HG03175 (cell line): Measurements from ENCODE around the gene SPATA20.

Experiments
- ATAC-seq: cut with Tn5 transposase; IDR thresholded peaks from one replicate; pipeline ENCODE4 v1.9.1; 2021; ENCODE audit warnings: mild to moderate bottlenecking, moderate library complexity; ENCODE audit not compliant: unreplicated experiment

SPATA20 gene

GRCh38 chr17:50573866-50574611, 27.1 kb downstream of the SPATA20 start:
- ATAC-seq: no peak

DNA sequence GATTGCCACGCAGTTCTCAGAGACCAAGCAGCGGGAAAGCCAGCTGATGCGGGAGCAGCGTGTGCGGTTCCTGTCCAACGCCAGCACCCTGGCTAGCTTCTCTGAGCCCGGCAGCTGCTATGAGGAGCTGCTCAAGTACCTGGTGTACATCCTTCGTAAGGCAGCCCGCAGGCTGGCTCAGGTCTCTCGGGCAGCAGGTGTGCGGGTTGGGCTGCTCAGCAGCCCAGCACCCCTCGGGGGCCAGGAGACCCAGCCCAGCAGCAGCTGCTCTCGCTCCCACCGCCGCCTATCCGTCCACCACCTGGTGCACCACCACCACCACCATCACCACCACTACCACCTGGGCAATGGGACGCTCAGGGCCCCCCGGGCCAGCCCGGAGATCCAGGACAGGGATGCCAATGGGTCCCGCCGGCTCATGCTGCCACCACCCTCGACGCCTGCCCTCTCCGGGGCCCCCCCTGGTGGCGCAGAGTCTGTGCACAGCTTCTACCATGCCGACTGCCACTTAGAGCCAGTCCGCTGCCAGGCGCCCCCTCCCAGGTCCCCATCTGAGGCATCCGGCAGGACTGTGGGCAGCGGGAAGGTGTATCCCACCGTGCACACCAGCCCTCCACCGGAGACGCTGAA, 28.7 kb downstream of the SPATA20 start:
- no peak for ATAC-seq

DNA sequence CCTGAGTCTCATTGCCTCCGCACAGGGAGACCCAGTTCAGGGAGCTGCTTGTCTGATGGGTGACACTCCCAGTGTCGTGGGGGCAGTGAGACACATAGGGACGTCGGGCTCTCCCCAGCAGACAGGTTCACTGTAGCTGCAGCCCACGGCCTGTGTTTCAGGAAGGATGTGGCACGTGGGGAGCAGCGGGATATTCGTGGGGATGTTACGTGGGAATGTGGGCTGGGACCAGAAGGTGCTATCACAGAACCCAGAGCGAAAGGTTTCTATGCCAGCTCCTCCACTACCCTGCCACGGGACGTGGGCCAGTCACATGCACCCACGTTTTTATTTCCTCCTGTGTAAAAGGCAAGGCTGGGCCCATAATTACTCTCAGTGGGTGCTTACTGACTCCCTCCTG, 29.9 kb downstream of the SPATA20 start:
- no peak for ATAC-seq

- ATAC-seq: no peak
These were observed 30.5 kb downstream of the SPATA20 start for GRCh38 chr17:50577451-50577954.

GRCh38 chr17:50578173-50578572, 31.2 kb downstream of the SPATA20 start:
- ATAC-seq: no peak

- no peak for ATAC-seq
These were observed 32.4 kb downstream of the SPATA20 start for GRCh38 chr17:50579399-50579798.

GRCh38 chr17:50580646-50581045, 33.7 kb downstream of the SPATA20 start:
- ATAC-seq: no peak

DNA sequence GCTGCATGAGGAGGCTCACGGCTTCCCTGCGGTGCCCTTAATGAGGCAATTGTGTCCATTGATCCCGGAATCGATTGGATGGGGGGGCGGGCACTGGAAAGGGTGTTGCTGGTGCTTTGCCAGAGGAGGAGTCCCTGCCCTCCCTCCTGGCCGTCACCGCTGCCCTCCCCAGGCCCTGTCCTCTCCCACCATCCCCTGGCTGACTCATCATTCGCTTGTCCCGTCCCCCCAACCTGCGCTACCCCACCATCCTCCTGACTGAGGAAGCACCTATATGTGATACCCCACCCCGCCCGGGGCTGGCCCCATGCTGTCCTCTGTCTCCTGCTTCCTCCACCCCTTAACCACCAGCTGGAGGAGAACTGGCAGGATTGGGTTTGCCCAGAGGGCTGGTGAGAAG, 34.3 kb downstream of the SPATA20 start:
- no peak for ATAC-seq

GRCh38 chr17:50582741-50583140, 35.8 kb downstream of the SPATA20 start:
- ATAC-seq: no peak

DNA sequence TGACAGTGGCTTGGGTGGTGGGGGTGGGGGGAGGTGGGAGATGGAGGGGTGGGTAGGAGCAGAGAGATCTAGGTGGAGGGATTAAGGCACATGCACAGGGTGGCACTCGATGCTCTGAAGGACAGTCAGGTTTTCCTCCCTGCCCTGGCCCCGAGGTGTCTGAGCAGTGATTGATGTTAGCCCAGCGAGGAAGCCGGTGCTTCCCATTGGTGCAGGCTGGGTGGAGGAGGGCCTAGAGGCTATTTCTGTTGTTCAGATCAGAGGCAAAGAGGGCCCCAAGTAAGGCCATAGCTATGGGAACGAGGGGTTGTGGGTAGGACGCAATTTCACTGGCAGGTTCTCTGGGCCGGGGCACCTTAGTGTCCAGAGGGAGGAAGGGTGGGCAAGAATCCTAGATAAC, 36.7 kb downstream of the SPATA20 start:
- ATAC-seq: no peak

DNA sequence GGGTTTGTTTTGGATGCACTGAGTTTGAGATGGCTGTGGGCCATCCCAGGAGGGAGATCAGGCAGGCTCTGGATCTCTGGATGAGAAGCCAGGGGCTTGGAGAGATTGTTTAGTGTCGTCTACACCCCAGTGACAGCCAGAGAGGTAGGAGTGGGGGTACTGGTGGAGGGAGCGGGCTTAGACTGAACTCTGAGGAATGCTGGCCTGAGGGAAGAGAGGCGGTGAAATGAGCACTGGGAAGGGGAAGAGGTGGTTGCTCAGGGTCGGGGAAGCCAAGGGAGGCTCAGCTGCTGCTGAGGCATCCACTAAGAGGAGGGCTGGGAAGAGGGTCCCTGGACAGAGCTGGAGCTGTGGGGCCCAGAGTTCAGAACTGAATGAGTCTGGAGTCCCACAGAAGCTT, 37.1 kb downstream of the SPATA20 start:
- ATAC-seq: no peak

GRCh38 chr17:50584749-50585148, 37.8 kb downstream of the SPATA20 start:
- ATAC-seq: no peak

DNA sequence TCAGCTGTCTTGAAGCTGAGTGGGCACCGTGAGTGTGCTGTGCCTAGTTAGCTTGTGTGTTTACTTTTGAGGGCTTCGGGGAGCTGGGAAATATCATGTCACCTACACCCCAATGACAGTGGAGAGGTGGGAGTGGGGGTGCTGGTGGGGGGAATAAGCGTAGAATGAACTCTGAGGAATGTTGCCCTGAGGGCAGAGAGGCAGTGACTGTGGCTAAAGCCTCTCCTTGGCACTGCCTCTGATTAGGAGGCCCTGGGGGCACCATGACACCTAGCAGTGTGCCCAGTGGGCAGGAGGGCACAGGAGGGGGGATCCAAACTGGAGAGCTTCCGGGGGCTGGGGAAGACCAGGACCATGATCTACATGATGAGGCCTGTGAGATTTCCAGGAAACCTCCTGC, 38.4 kb downstream of the SPATA20 start:
- ATAC-seq: no peak

- ATAC-seq: no peak
These were observed 38.9 kb downstream of the SPATA20 start for GRCh38 chr17:50585891-50586290.

DNA sequence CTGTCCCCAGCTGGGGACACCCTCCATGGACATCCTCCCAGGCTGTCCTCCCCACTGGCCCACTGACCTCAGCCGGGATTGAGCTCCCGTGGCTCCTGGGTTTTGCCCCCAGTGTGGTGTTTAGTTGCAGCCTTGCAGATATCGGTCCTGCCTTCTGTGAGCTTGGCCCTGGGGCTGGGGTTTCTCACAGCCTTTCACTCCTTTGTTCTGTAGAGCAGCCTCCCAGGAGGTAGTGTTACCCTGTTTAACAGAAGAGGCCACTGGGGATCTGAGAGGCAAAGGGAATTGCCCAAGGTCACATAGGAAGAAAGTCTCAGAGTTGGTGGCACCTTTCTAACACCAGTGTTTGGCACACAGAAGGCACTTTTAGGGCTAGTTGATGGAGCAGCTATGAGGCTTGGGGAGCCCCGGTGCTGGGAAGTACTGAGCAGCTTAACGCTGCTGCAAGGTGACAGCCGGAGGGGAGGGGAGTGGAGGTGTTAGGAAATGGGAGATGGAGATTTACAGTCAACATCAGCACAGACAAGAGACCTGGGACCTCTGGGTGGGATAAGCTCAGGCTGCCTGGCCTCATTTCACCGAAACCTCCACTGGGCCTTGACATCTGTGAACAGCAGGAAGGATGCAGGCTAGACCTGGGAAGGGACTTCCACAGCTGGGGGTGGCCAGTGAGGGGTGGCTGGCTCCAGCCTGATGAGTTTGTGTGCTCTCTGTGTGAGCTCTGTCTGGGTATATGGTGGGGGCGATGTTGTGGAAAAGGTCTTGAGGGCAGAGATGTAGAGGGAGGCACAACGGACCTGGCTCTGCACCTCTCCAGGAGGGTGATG, 39.7 kb downstream of the SPATA20 start:
- ATAC-seq: no peak

- no peak for ATAC-seq
These were observed 40.6 kb downstream of the SPATA20 start for GRCh38 chr17:50587571-50587970.

DNA sequence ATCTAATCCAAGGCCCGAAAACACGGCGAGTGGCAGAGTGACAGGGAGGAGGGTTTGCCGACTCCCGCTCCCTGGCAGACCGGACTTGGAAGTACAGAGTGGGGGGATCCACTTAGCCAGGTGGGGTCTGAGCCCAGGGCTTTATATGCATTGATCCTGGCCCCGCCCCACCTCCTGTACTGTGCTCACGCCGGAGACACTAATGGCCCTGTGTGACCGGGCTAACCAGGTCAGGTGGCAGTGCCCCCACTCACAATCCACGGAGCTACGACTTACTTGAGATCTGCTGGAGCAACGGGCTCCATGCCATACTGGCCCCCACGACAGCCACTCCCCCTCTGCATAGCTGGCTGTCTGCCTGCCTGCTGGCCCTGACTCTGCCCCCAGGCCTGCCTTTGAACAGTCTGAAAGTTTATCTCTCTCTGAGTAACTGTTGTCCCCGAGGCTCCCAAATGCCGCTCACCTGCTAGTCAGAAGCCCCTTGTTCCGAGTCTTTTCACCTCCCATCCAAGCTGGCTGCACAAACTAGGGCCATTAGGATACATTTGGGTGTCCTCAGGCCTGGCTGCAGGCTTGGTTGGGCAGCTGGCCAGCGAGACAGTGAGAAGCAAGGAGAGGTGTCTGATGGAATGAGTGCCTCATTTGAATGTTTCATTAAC, 41.5 kb downstream of the SPATA20 start:
- no peak for ATAC-seq

DNA sequence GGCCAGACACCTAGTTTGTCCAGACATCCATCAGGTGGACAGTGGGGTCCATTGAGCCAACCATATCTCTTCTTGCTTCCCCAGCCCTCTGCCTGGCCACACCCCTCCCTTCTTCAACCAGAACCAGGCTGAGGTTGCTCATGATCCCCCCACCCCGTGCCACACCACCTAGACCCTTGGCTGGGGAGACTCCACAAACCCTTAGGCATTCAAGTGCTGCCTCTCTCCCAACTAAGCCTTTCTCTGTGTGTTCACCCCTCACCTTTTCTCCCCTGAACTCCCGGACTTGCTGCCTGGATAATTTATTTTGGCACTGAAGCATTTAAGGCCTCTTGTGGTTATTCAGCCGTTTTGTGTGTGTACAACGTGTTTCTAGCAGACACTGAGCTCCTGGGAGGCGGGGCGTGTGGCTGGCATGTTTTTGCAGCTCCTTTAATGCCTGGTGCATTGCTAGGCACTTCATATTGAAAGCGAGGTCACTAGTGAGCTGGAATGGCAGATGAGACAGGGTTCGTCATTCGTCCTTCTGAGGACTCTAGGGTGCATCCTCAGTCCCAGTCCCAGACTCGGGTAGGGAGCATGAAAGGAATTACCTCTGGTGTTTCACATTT, 42.2 kb downstream of the SPATA20 start:
- no peak for ATAC-seq

- ATAC-seq: no peak
These were observed 44.2 kb downstream of the SPATA20 start for GRCh38 chr17:50590946-50591737.

DNA sequence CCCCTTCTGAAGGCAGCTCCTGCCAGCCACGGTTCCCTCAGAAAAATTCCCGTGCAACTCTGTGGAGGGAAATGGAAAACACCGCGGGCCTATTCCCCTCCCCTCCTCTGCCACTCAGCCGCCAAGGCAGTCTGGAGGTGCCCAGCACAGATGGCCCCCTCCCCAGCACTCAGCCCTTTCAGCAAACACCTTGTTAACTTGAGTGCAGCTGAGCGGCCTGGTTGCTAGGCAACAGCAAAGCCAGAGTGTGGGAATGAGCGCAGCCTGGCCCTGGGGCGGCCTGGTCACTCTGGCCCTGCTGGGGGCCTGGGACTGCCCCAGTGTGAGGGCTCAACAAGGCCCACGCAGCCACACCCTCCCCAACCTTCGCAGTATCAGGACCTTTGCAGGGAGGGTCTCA, 46.3 kb downstream of the SPATA20 start:
- ATAC-seq: no peak
